WERI-Rb-1 (cell line): ENCODE measurements around the gene DNAJC18.

Experiments used
- DNase-seq: peaks from one replicate; pipeline ENCODE4 v3.0.0-alpha.2; 2020
- H3K27ac ChIP-seq: fragments of 250-450 bp; sonication (Bioruptor Pico); 2 replicates; pipeline ENCODE4 v1.5.1; 2020; ENCODE audit warnings: mild to moderate bottlenecking, moderate library complexity
- H3K27me3 ChIP-seq: fragments of 250-450 bp; sonication (Bioruptor Pico); 2 replicates; pipeline ENCODE4 v1.5.1; 2021; ENCODE audit warnings: mild to moderate bottlenecking, low read depth, moderate library complexity; ENCODE audit not compliant: insufficient read depth, severe bottlenecking
- H3K36me3 ChIP-seq: fragments of 250-450 bp; sonication (Bioruptor Pico); 2 replicates; pipeline ENCODE4 v1.5.1; 2020; ENCODE audit warnings: mild to moderate bottlenecking, moderate library complexity
- H3K4me3 ChIP-seq: 2 replicates; pipeline ENCODE4 v1.5.1; 2011; ENCODE audit warnings: low read depth, mild to moderate bottlenecking, control low read depth, low read length
- H3K9me3 ChIP-seq: fragments of 250-450 bp; sonication (Bioruptor Pico); 2 replicates; pipeline ENCODE4 v1.5.1; 2021; ENCODE audit warnings: mild to moderate bottlenecking, moderate library complexity; ENCODE audit not compliant: severe bottlenecking
- CTCF ChIP-seq: IDR thresholded peaks from 2 replicates; pipeline ENCODE4 v1.5.1; 2011; ENCODE audit warnings: low read depth, mild to moderate bottlenecking, control low read depth, inconsistent platforms, low read length

Gene DNAJC18

GRCh38 chr5:139404484-139404840 is 34.9 kb downstream of the DNAJC18 start:
- H3K27me3 ChIP-seq = no peaks in the 10 kb centered on the region
- no peak for TF ChIP-seq CTCF
- H3K4me3 ChIP-seq = peak overlapping the region; percentile 52
- H3K27ac ChIP-seq = peak overlapping the region; percentile 73
- H3K36me3 ChIP-seq = no peaks in the 10 kb centered on the region
- H3K9me3 ChIP-seq = no peaks in the 10 kb centered on the region
- peak; percentile 58 for DNase-seq

GRCh38 chr5:139403787-139404483 is 35.4 kb downstream of the DNAJC18 start, which contains the start of gene SPATA24:
SPATA24 (minus strand) TSS chr5:139404089; CDS start chr5:139404060, 29 bp downstream.
- H3K27me3 ChIP-seq = no peaks in the 10 kb centered on the region
- peak within 1 kb of the TSS; percentile 52 for H3K4me3 ChIP-seq
- no peak for TF ChIP-seq CTCF
- no peaks in the 10 kb centered on the region for H3K36me3 ChIP-seq
- H3K27ac ChIP-seq = peak within 1 kb of the TSS; percentile 73
- H3K9me3 ChIP-seq = no peaks in the 10 kb centered on the region
- peak; percentile 98 for DNase-seq

- no peaks in the 10 kb centered on the region for H3K27me3 ChIP-seq
- no peaks in the 10 kb centered on the region for H3K9me3 ChIP-seq
- no peak for TF ChIP-seq CTCF
- no peaks in the 10 kb centered on the region for H3K36me3 ChIP-seq
- peak overlapping the region; percentile 73 for H3K27ac ChIP-seq
- no peak for DNase-seq
- H3K4me3 ChIP-seq = peak overlapping the region; percentile 52
Observed at GRCh38 chr5:139403418-139403786, 35.9 kb downstream of the DNAJC18 start.

GRCh38 chr5:139402561-139403158 is 36.7 kb downstream of the DNAJC18 start:
- no peak overlapping the region for H3K4me3 ChIP-seq
- no peak overlapping the region for H3K27ac ChIP-seq
- peak; percentile 67 for TF ChIP-seq CTCF
- DNase-seq = peak; percentile 50
- no peaks in the 10 kb centered on the region for H3K9me3 ChIP-seq
- no peaks in the 10 kb centered on the region for H3K36me3 ChIP-seq
- H3K27me3 ChIP-seq = no peaks in the 10 kb centered on the region

GRCh38 chr5:139401546-139401945 is 37.8 kb downstream of the DNAJC18 start:
- Histone ChIP-seq H3K36me3 (no peaks in the 10 kb centered on the region), H3K27me3 (no peaks in the 10 kb centered on the region), H3K9me3 (no peaks in the 10 kb centered on the region), H3K27ac (no peak overlapping the region), H3K4me3 (no peak overlapping the region)
- no peak for DNase-seq
- TF ChIP-seq CTCF = no peak
